COR-L47 (cell line): ENCODE results near the gene PDS5B.

Experiments
- DNase-seq: peaks from one replicate; lab custom pipeline; 2025; lab: John Stamatoyannopoulos, UW

PDS5B gene

GRCh38 chr13:32592082-32592481 lies 5.8 kb downstream of the PDS5B start:
- no peak for DNase-seq

GRCh38 chr13:32594157-32594738 lies 8.0 kb downstream of the PDS5B start:
- DNase-seq, result no peak

GRCh38 chr13:32595306-32595705 lies 9.1 kb downstream of the PDS5B start:
- DNase-seq, result no peak

GRCh38 chr13:32600890-32601289 lies 14.6 kb downstream of the PDS5B start:
- DNase-seq, result no peak

GRCh38 chr13:32609428-32609827 lies 23.2 kb downstream of the PDS5B start:
- no peak for DNase-seq

- no peak for DNase-seq
Measured at GRCh38 chr13:32610538-32610937, 24.3 kb downstream of the PDS5B start.

GRCh38 chr13:32610977-32611376 lies 24.7 kb downstream of the PDS5B start:
- no peak for DNase-seq

- no peak for DNase-seq
Measured at GRCh38 chr13:32616883-32617511, 30.7 kb downstream of the PDS5B start.

GRCh38 chr13:32622827-32623226 lies 36.6 kb downstream of the PDS5B start:
- DNase-seq, result no peak

- DNase-seq, result no peak
Measured at GRCh38 chr13:32624441-32624840, 38.2 kb downstream of the PDS5B start.

GRCh38 chr13:32627793-32628192 lies 41.5 kb downstream of the PDS5B start:
- no peak for DNase-seq

GRCh38 chr13:32629313-32629712 lies 43.1 kb downstream of the PDS5B start:
- no peak for DNase-seq

- no peak for DNase-seq
Measured at GRCh38 chr13:32629866-32630265, 43.6 kb downstream of the PDS5B start.

- no peak for DNase-seq
Measured at GRCh38 chr13:32632343-32632909, 46.2 kb downstream of the PDS5B start.

- DNase-seq, result no peak
Measured at GRCh38 chr13:32636711-32637110, 50.5 kb downstream of the PDS5B start.

- no peak for DNase-seq
Measured at GRCh38 chr13:32638739-32639138, 52.5 kb downstream of the PDS5B start.

- peak; percentile 50 for DNase-seq
Measured at GRCh38 chr13:32639502-32640105, 53.4 kb downstream of the PDS5B start.

- no peak for DNase-seq
Measured at GRCh38 chr13:32642316-32642715, 56.1 kb downstream of the PDS5B start.

- DNase-seq, result no peak
Measured at GRCh38 chr13:32642858-32643257, 56.6 kb downstream of the PDS5B start.

GRCh38 chr13:32645854-32646253 lies 59.6 kb downstream of the PDS5B start:
- no peak for DNase-seq

GRCh38 chr13:32647926-32648325 lies 61.7 kb downstream of the PDS5B start:
- no peak for DNase-seq

GRCh38 chr13:32650705-32651311 lies 64.6 kb downstream of the PDS5B start:
- DNase-seq, result peak; percentile 34

- no peak for DNase-seq
Measured at GRCh38 chr13:32657309-32657708, 71.1 kb downstream of the PDS5B start.
